AG09319 (cell line): ENCODE data around the gene P2RX1.

Experiments used
- DNase-seq: peaks from one replicate; pipeline ENCODE4 v3.0.0-alpha.2; 2010; ENCODE audit warnings: low read depth; ENCODE audit errors: extremely low read depth
- CTCF ChIP-seq: IDR thresholded peaks from 2 replicates; pipeline ENCODE4 v1.5.1; 2011; ENCODE audit warnings: low read depth, mild to moderate bottlenecking, inconsistent platforms, low read length, moderate library complexity

The P2RX1 gene

GRCh38 chr17:3943240-3943891, 27.1 kb upstream of the P2RX1 start:
- DNase-seq: no peak
- TF ChIP-seq CTCF: no peak

- no peak for DNase-seq
Observed at GRCh38 chr17:3940965-3941698, 24.9 kb upstream of the P2RX1 start.

GRCh38 chr17:3937359-3937758, 21.1 kb upstream of the P2RX1 start:
- DNase-seq: no peak
- no peak for TF ChIP-seq CTCF

More at GRCh38 chr17:3940965-3941698, 24.9 kb upstream of the P2RX1 start:
- no peak for TF ChIP-seq CTCF

GRCh38 chr17:3935825-3936355, 19.6 kb upstream of the P2RX1 start:
- DNase-seq: no peak

GRCh38 chr17:3935140-3935542, 18.9 kb upstream of the P2RX1 start:
- no peak for DNase-seq
- peak; percentile 25 for TF ChIP-seq CTCF

More at GRCh38 chr17:3935825-3936355, 19.6 kb upstream of the P2RX1 start:
- TF ChIP-seq CTCF: no peak

- no peak for TF ChIP-seq CTCF
- no peak for DNase-seq
Observed at GRCh38 chr17:3929764-3930163, 13.5 kb upstream of the P2RX1 start.

- DNase-seq: no peak
- TF ChIP-seq CTCF: no peak
Observed at GRCh38 chr17:3929181-3929580, 12.9 kb upstream of the P2RX1 start.
